ENCODE measurements around the gene GAK. TPM values are rescaled to one million over a fixed set of nuclear protein-coding genes. Genes with fewer than 3 reads are reported as not detected.
A peak's percentile ranks its signal among the peaks of the same experiment; 100 is the strongest.

The GAK gene
- polyA plus RNA-seq, 1 of the 3 experiments (the other 2 are of a cell fraction) = 35.9 TPM

GRCh38 chr4:957231-957580 lies 25.1 kb upstream of the GAK start:
- H3K4me2 ChIP-seq = no peak overlapping the region
- H4K20me1 ChIP-seq (ENCODE audit: insufficient read depth) = no peaks in the 10 kb centered on the region
- no peaks in the 10 kb centered on the region for H3K9me3 ChIP-seq
- TF ChIP-seq USF1 (IDR thresholded peaks at IDR 0.05; ENCODE audit: borderline replicate concordance, low read depth) (no peak), GATA2 (CRISPR knock-in tag; IDR thresholded peaks at IDR 0.05) (no peak)
- no peaks in the 10 kb centered on the region for H3K79me2 ChIP-seq (ENCODE audit: insufficient read depth)
- POLR2A ChIA-PET = no interaction called here
- peak; percentile 19 for DNase-seq
- no peaks in the 10 kb centered on the region for H3K9me2 ChIP-seq
- no peaks in the 10 kb centered on the region for H3F3A ChIP-seq (replicated peaks; ENCODE audit: insufficient read depth)
- no peak overlapping the region for H3K27ac ChIP-seq (ENCODE audit: low read depth in 2 of 2, low read length in 1 of 2)
- CTCF ChIA-PET = no interaction called here
- H3K36me3 ChIP-seq (replicated peaks in 1 of 2; ENCODE audit: control insufficient read depth in 1 of 2, insufficient read depth in 2 of 2, low read length in 1 of 2) = peaks cover 0 to 30% of the 10 kb centered on the region in 2 experiments
- no peaks in the 10 kb centered on the region for H3K4me1 ChIP-seq (ENCODE audit: control insufficient read depth in 1 of 2, insufficient read depth in 2 of 2, low read depth in 1 of 2, low read length in 1 of 2)
- no peak overlapping the region for H2AFZ ChIP-seq (ENCODE audit: low read depth)
- H3K4me3 ChIP-seq (ENCODE audit: low read depth in 2 of 2, low read length in 1 of 2) = no peak overlapping the region
- H3K9ac ChIP-seq = no peak overlapping the region
- no peaks in the 10 kb centered on the region for H3K27me3 ChIP-seq (ENCODE audit: insufficient read depth)
- WGBS (ENCODE audit: low lambda C conversion rate) = 87% methylated on average over 4 of the region's 8 CpGs

GRCh38 chr4:956531-957230 lies 24.6 kb upstream of the GAK start:
- ChIA-PET CTCF (no interaction called here), POLR2A (no interaction called here)
- H3K9ac ChIP-seq = no peak overlapping the region
- H3K9me3 ChIP-seq = no peaks in the 10 kb centered on the region
- DNase-seq = no peak
- peaks cover 0 to 25% of the 10 kb centered on the region in 2 experiments for H3K36me3 ChIP-seq (replicated peaks in 1 of 2; ENCODE audit: control insufficient read depth in 1 of 2, insufficient read depth in 2 of 2, low read length in 1 of 2)
- no peaks in the 10 kb centered on the region for H4K20me1 ChIP-seq (ENCODE audit: insufficient read depth)
- TF ChIP-seq, protein P1, sequence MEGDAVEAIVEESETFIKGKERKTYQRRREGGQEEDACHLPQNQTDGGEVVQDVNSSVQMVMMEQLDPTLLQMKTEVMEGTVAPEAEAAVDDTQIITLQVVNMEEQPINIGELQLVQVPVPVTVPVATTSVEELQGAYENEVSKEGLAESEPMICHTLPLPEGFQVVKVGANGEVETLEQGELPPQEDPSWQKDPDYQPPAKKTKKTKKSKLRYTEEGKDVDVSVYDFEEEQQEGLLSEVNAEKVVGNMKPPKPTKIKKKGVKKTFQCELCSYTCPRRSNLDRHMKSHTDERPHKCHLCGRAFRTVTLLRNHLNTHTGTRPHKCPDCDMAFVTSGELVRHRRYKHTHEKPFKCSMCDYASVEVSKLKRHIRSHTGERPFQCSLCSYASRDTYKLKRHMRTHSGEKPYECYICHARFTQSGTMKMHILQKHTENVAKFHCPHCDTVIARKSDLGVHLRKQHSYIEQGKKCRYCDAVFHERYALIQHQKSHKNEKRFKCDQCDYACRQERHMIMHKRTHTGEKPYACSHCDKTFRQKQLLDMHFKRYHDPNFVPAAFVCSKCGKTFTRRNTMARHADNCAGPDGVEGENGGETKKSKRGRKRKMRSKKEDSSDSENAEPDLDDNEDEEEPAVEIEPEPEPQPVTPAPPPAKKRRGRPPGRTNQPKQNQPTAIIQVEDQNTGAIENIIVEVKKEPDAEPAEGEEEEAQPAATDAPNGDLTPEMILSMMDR (IDR thresholded peaks at IDR 0.05) = no peak
- TF ChIP-seq SIN3A (IDR thresholded peaks at IDR 0.05; ENCODE audit: borderline replicate concordance, low read depth, low read length) (no peak), MEF2A (IDR thresholded peaks at IDR 0.05; ENCODE audit: borderline replicate concordance, low read depth) (no peak), GABPA (IDR thresholded peaks at IDR 0.05; ENCODE audit: low read depth) (no peak), POLR2AphosphoS5 (IDR thresholded peaks at IDR 0.05; ENCODE audit: low read depth, low read length) (no peak), TAF1 (IDR thresholded peaks at IDR 0.05; ENCODE audit: borderline replicate concordance, low read depth, low read length) (no peak), EZH2phosphoT487 (IDR thresholded peaks at IDR 0.05; ENCODE audit: borderline replicate concordance, low read depth) (no peak)
- no peak overlapping the region for H3K27ac ChIP-seq (ENCODE audit: low read depth in 2 of 2, low read length in 1 of 2)
- WGBS (ENCODE audit: low lambda C conversion rate) = 75% methylated on average over 12 of the region's 14 CpGs
- H3K4me1 ChIP-seq (ENCODE audit: control insufficient read depth in 1 of 2, insufficient read depth in 2 of 2, low read depth in 1 of 2, low read length in 1 of 2) = no peaks in the 10 kb centered on the region
- no peak overlapping the region for H3K4me3 ChIP-seq (ENCODE audit: low read depth in 2 of 2, low read length in 1 of 2)
- H3K9me2 ChIP-seq = no peaks in the 10 kb centered on the region
- H3K79me2 ChIP-seq (ENCODE audit: insufficient read depth) = no peaks in the 10 kb centered on the region
- no peak overlapping the region for H2AFZ ChIP-seq (ENCODE audit: low read depth)
- no peak overlapping the region for H3K4me2 ChIP-seq
- no peaks in the 10 kb centered on the region for H3K27me3 ChIP-seq (ENCODE audit: insufficient read depth)
- H3F3A ChIP-seq (replicated peaks; ENCODE audit: insufficient read depth) = no peaks in the 10 kb centered on the region

Data from SK-N-SH (cell line).